Suprapubic skin (tissue), 4 donors: ENCODE results near the gene ALAD.

ENCODE experiments used
- EP300 ChIP-seq: sonication (generic); formaldehyde crosslinking; IDR thresholded peaks from one replicate; pipeline ENCODE4 v1.6.1; 2017; ENCODE audit warnings: antibody characterized with exemption
- POLR2A ChIP-seq, 2 donors: fragments of 450-650 bp; IDR thresholded peaks; one replicate each; pipeline ENCODE4 v1.6.1; 2017; ENCODE audit warnings: antibody characterized with exemption in 2 of 2, mild to moderate bottlenecking in 2 of 2, moderate library complexity in 2 of 2
- POLR2AphosphoS5 ChIP-seq, 3 donors: sonication (generic); formaldehyde crosslinking; IDR thresholded peaks; one replicate each; pipeline ENCODE4 v1.6.1; 2017; ENCODE audit warnings: antibody characterized with exemption in 3 of 3
- TF ChIP-seq, protein P1 (sequence below), 2 donors: fragments of 200-600 bp in 1 of 2; fragments of 450-650 bp in 1 of 2; sonication (generic) in 1 of 2; IDR thresholded peaks; one replicate each; pipeline ENCODE4 v1.5.1; 2016 to 2019; ENCODE audit warnings: antibody characterized with exemption in 2 of 2, mild to moderate bottlenecking in 1 of 2, moderate library complexity in 1 of 2

DNA sequence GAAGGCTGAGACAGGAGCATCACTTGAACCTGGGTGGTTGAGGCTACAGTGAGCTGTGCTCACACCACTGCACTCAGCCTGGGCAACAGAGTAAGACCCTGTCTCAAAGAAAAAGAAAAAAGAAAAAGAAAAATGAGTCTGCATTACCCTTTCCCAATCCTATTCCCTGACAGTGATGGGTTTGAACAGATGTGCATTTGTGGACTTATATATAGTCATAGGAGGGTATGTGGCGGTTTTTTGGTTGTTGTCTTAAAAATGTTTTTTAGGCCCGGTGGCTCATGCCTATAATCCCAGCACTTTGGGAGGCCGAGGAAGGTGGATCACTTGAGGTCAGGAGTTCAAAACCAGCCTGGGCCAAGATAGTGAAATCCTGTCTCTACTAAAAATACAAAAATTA lies 37.7 kb downstream of the ALAD start:
- TF ChIP-seq, protein P1, sequence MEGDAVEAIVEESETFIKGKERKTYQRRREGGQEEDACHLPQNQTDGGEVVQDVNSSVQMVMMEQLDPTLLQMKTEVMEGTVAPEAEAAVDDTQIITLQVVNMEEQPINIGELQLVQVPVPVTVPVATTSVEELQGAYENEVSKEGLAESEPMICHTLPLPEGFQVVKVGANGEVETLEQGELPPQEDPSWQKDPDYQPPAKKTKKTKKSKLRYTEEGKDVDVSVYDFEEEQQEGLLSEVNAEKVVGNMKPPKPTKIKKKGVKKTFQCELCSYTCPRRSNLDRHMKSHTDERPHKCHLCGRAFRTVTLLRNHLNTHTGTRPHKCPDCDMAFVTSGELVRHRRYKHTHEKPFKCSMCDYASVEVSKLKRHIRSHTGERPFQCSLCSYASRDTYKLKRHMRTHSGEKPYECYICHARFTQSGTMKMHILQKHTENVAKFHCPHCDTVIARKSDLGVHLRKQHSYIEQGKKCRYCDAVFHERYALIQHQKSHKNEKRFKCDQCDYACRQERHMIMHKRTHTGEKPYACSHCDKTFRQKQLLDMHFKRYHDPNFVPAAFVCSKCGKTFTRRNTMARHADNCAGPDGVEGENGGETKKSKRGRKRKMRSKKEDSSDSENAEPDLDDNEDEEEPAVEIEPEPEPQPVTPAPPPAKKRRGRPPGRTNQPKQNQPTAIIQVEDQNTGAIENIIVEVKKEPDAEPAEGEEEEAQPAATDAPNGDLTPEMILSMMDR (IDR thresholded peaks at IDR 0.05) = no peak
- no peak for TF ChIP-seq POLR2A (IDR thresholded peaks at IDR 0.05)
- no peak for TF ChIP-seq EP300
- no peak for TF ChIP-seq POLR2AphosphoS5 (IDR thresholded peaks at IDR 0.05)
